K562 (cell line): ENCODE results near the gene KPTN. TPM values are rescaled to one million over a fixed set of nuclear protein-coding genes. Genes with fewer than 3 reads are reported as not detected.
A peak's percentile ranks its signal among the peaks of the same experiment; 100 is the strongest.

Experiments
- CBX2 ChIP-seq: fragments of 200-600 bp; sonication (generic); IDR thresholded peaks from one replicate; pipeline ENCODE4 v1.6.1; 2012; ENCODE audit warnings: mild to moderate bottlenecking, low read length, inconsistent platforms; ENCODE audit not compliant: insufficient read depth, poor library complexity, severe bottlenecking
- CBX8 ChIP-seq: fragments of 200-600 bp; sonication (generic); IDR thresholded peaks from 2 replicates; pipeline ENCODE4 v1.6.1; 2012; ENCODE audit warnings: borderline replicate concordance, mixed run types, low read depth, mild to moderate bottlenecking, moderate library complexity, mixed read lengths, low read length, control low read depth, inconsistent platforms; ENCODE audit not compliant: poor library complexity, severe bottlenecking; ENCODE audit errors: extremely low read depth
- CSDE1 ChIP-seq, 2 experiments: fragments of 450-650 bp; IDR thresholded peaks; 2 replicates each; pipeline ENCODE4 v1.6.1; 2016; ENCODE audit warnings: mild to moderate bottlenecking in 1 of 2
- HDAC3 ChIP-seq: fragments of 450-650 bp; IDR thresholded peaks from 2 replicates; pipeline ENCODE4 v1.6.1; 2018; ENCODE audit warnings: borderline replicate concordance, mild to moderate bottlenecking, moderate library complexity; ENCODE audit not compliant: partially characterized antibody
- HLTF ChIP-seq: fragments of 450-650 bp; IDR thresholded peaks from 2 replicates; pipeline ENCODE4 v1.6.1; 2016
- MAZ ChIP-seq, 2 experiments: fragments of 450-650 bp in 1 of 2; sonication (generic) in 1 of 2; formaldehyde crosslinking; IDR thresholded peaks in 1 of 2; conservative IDR thresholded peaks in 1 of 2; 2 replicates each; pipeline versions ENCODE4 v1.4.0 to v1.5.0; 2020; ENCODE audit warnings: mild to moderate bottlenecking in 1 of 2, missing genetic modification reagents in 1 of 2
- MECOM ChIP-seq: fragments of 250-450 bp; sonication (Bioruptor Pico); IDR thresholded peaks from 2 replicates; pipeline ENCODE4 v1.8.0; 2022; ENCODE audit warnings: inconsistent platforms
- MIER1 ChIP-seq: fragments of 450-650 bp; IDR thresholded peaks from 2 replicates; pipeline ENCODE4 v1.6.1; 2016; ENCODE audit warnings: antibody characterized with exemption, mild to moderate bottlenecking, low read depth
- NEUROD1 ChIP-seq: fragments of 150-350 bp; IDR thresholded peaks from 2 replicates; pipeline ENCODE4 v1.6.1; 2014; ENCODE audit warnings: borderline replicate concordance, low read length, low read depth; ENCODE audit not compliant: partially characterized antibody
- PML ChIP-seq: IDR thresholded peaks from 2 replicates; pipeline ENCODE4 v1.6.1; 2012; ENCODE audit warnings: low read length, inconsistent platforms
- RAD21 ChIP-seq, 2 experiments: fragments of 250-450 bp in 1 of 2; fragments of 450-650 bp in 1 of 2; sonication (Bioruptor Pico) in 1 of 2; formaldehyde crosslinking in 1 of 2; IDR thresholded peaks in 1 of 2; conservative IDR thresholded peaks in 1 of 2; 2 replicates each; pipeline versions ENCODE4 v1.4.0 to v1.8.0; 2020 to 2022; ENCODE audit warnings: mild to moderate bottlenecking in 2 of 2, moderate library complexity in 1 of 2
- RB1 ChIP-seq: fragments of 450-650 bp; IDR thresholded peaks from 2 replicates; pipeline ENCODE4 v1.6.1; 2017; ENCODE audit warnings: low read depth, mild to moderate bottlenecking
- RCOR1 ChIP-seq, 2 experiments: IDR thresholded peaks; 2 replicates each; pipeline ENCODE4 v1.6.1; 2012; ENCODE audit warnings: low read depth in 2 of 2, low read length in 2 of 2, borderline replicate concordance in 1 of 2, improper control_type of control experiment in 1 of 2
- TFAP4 ChIP-seq: sonication (generic); formaldehyde crosslinking; IDR thresholded peaks from 2 replicates; pipeline ENCODE4 v1.8.0; 2022; ENCODE audit warnings: missing genetic modification reagents, mild to moderate bottlenecking, moderate library complexity, borderline replicate concordance
- polyA plus RNA-seq, 8 experiments: library from polyadenylated mRNA; depleted of rRNA in 4 of 8; stranded (reverse) in 5 of 8; unstranded in 3 of 8; fragments of >200 nt; fragmentation: Nextera tagmentation in 2 of 8; fragmentation: Illumina TruSeq in 1 of 8; extraction: Ambion mirVana in 2 of 8; extraction: Trizol in 1 of 8; gene quantifications; 2 replicates each; pipeline versions ENCODE4 v1.2.1 to v1.2.3, GENCODE V29; 2011 to 2014; ENCODE audit warnings: inconsistent platforms in 1 of 8, missing spikeins in 1 of 8
- total RNA-seq, 7 experiments: library from RNA; depleted of rRNA in 6 of 7; stranded (reverse); fragments of >200 nt in 6 of 7; fragmentation: Illumina TruSeq in 2 of 7; extraction: Trizol in 2 of 7; gene quantifications; 2 replicates each; pipeline versions ENCODE4 v1.2.1 to v1.2.3, GENCODE V29; 2011 to 2021; ENCODE audit warnings: low replicate concordance in 1 of 7

KPTN gene
- total and polyA plus RNA-seq, 9 of the 15 experiments (the other 6 are each of a cell fraction or from before 2014, with no cell fraction given), result 0.56 to 18.2 (median 8.5) TPM

GRCh38 chr19:47436712-47437401, 47.2 kb downstream of the KPTN start (continued):
- no peak for TF ChIP-seq MECOM (CRISPR knock-in tag)
- no peak for TF ChIP-seq PML
- no peak for TF ChIP-seq MIER1
- TF ChIP-seq CBX8, result no peak
- TF ChIP-seq RCOR1 (IDR thresholded peaks at IDR 0.05; ENCODE audit: borderline replicate concordance in 1 of 2, low read depth in 2 of 2, low read length in 2 of 2), result peak in 1 of 2 experiments; percentile 53; a peak in 2 of 4 replicates
- TF ChIP-seq HLTF, result no peak
- peak; percentile 31 for TF ChIP-seq NEUROD1
- peak; percentile 33; the same call in 1 of the 2 replicates for TF ChIP-seq TFAP4 (CRISPR knock-in tag)
- TF ChIP-seq HDAC3, result no peak
- no peak for TF ChIP-seq CBX2
- peak in 1 of 2 experiments; percentile 38; a peak in 1 of 4 replicates for TF ChIP-seq CSDE1 (IDR thresholded peaks at IDR 0.05)
- TF ChIP-seq RAD21 (CRISPR knock-in tag; conservative IDR thresholded peaks at IDR 0.05 in 1 of 2, IDR thresholded peaks at IDR 0.05 in 1 of 2), result peak; percentile 93 to 98
- TF ChIP-seq RB1, result peak; percentile 86
- TF ChIP-seq MAZ (CRISPR knock-in tag; conservative IDR thresholded peaks at IDR 0.05 in 1 of 2, IDR thresholded peaks at IDR 0.05 in 1 of 2), result peak in 1 of 2 experiments; percentile 62; a peak in 2 of 4 replicates
